Measurements from ENCODE around the gene ZNF761. TPM values are rescaled to one million over a fixed set of nuclear protein-coding genes. Genes with fewer than 3 reads are reported as not detected.
"Not testable (repeated sequence)": the region's sequence is repeated elsewhere in the genome, so short reads cannot be mapped to it uniquely, and the experiment has no call there.

ZNF761 gene
- total RNA-seq, 4 donors from 2014 or later: 6.4 to 16.1 (median 9.6) TPM

DNA sequence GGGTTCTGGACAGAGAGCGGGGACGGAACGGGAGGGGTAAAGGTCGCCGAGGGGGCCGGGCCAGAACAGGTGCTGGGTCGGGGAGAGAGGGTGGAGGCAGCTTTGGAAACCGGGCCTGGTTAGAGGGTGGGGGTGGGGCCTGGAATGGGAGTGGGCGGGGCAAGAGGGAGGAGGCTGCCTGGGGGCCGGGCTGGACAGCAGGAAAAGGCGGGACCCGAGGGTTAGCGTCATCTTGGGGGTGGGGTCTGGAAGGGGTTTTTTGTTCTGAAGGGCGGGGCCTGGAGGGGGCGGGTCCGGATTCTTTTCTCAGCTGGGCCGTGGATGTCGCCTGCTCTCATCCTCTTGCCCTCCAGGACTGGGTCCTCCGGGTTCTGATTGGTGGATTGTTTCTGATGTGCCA lies 31.5 kb downstream of the ZNF761 start:
- peaks cover 8% of the 10 kb centered on the region for H3K4me1 ChIP-seq
- H3K36me3 ChIP-seq: no peaks in the 10 kb centered on the region
- peak in 1 of 2 donors; percentile 54 for DNase-seq (ENCODE audit: low spot score in 2 of 2)
- WGBS: 10% methylated on average over 18 of the region's 19 CpGs
- H3K4me3 ChIP-seq: no peak overlapping the region
- no peak overlapping the region for H3K27ac ChIP-seq
- no peak for TF ChIP-seq POLR2AphosphoS5 (IDR thresholded peaks at IDR 0.05)
- no peak for TF ChIP-seq EP300 (IDR thresholded peaks at IDR 0.05)
- TF ChIP-seq CTCF (IDR thresholded peaks at IDR 0.05): no peak
- TF ChIP-seq POLR2A (IDR thresholded peaks at IDR 0.05): no peak
- peaks cover 7% of the 10 kb centered on the region for H3K27me3 ChIP-seq
- H3K9me3 ChIP-seq: peaks cover 11% of the 10 kb centered on the region

DNA sequence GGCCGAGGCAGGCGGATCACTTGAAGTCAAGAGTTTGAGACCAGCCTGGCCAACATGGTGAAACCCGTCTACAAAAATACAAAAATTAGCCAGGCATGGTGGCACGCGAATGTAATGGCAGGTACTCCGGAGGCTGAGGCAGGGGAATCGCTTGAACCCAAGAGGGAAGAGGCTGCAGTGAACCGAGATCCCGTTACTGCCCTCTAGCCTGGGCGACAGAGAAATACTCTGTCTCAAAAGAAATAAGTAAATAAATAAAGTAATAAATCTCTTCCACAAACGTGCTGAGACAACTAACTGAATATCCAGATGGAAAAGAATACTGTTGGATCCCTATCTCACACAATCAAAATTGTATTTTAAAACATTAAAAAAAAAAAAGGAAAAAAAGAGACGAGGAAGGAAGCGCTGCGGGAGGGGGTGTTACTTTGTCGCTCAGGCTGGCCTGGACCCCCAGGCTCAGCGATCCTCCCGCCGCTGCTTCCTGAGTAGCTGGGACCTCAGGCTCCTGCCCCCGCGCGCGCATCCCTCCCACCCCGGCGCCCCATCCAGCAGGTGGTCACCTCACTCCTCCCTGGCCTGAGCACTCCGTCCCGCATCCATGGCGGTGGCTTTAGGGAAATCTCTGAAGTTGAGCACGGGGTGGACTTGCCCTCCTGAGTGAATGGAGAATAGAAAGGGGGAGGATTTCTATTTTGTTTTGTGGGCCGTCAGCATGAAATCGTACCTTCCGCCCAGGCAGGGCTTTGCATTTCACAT lies 35.1 kb downstream of the ZNF761 start:
- TF ChIP-seq CTCF (IDR thresholded peaks at IDR 0.05) (no peak), POLR2A (IDR thresholded peaks at IDR 0.05) (no peak), POLR2AphosphoS5 (IDR thresholded peaks at IDR 0.05) (no peak)

GRCh38 chr19:53467485-53468262 lies 35.9 kb downstream of the ZNF761 start, which contains the start of gene ZNF813:
TSS of gene ZNF813 (plus strand) at chr19:53467733. CDS start at chr19:53483823, 16,090 bp downstream.
- peaks cover 6% of the 10 kb centered on the region for H3K9me3 ChIP-seq
- TF ChIP-seq POLR2A (IDR thresholded peaks at IDR 0.05) (no peak), POLR2AphosphoS5 (IDR thresholded peaks at IDR 0.05) (no peak), CTCF (IDR thresholded peaks at IDR 0.05) (no peak), EP300 (IDR thresholded peaks at IDR 0.05) (no peak)
- H3K4me1 ChIP-seq: peaks cover 11% of the 10 kb centered on the region
- H3K27me3 ChIP-seq: peaks cover 7% of the 10 kb centered on the region
- peaks cover under 1% of the 10 kb centered on the region for H3K36me3 ChIP-seq
- 0% methylated on average over 21 of the region's 55 CpGs for WGBS
- H3K27ac ChIP-seq: peak within 1 kb of the TSS; percentile 69
- peak; percentile 97 to 99 for DNase-seq (ENCODE audit: low spot score in 2 of 2)
- peak within 1 kb of the TSS; percentile 85 for H3K4me3 ChIP-seq

More for the DNA sequence above, 35.1 kb downstream of the ZNF761 start:
- Histone ChIP-seq H3K27ac (no peak overlapping the region), H3K36me3 (no peaks in the 10 kb centered on the region), H3K4me3 (peak overlapping the region; percentile 85), H3K27me3 (peaks cover 7% of the 10 kb centered on the region), H3K9me3 (peaks cover 6% of the 10 kb centered on the region), H3K4me1 (peaks cover 11% of the 10 kb centered on the region)
- WGBS: 12% methylated on average over 28 of the region's 31 CpGs
- no peak for DNase-seq (ENCODE audit: low spot score in 2 of 2)

DNA sequence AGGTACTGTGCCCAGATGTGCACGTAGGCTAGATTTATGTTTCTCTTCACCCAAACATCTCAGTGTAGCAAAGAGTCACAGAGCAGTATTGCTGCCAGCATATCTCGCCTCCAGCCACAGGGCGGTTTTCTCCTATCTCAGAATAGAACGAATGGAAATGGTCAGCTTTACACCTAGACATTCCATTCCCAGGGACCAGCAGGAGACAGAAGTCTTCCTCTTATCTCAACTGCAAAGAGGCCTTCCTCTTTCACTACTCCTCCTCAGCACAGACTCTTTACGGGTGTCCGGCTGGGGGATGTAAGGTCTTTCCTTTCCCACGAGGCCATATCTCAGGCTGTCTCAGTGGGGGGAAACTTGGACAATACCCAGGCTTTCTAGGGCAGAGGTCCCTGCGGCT lies 36.8 kb downstream of the ZNF761 start:
- H3K9me3 ChIP-seq; H3K27me3 ChIP-seq; H3K36me3 ChIP-seq; H3K27ac ChIP-seq; DNase-seq (ENCODE audit: low spot score in 2 of 2): not testable (repeated sequence)
- Histone ChIP-seq H3K4me3 (peak overlapping the region; percentile 85), H3K4me1 (peaks cover 11% of the 10 kb centered on the region)
- 40% methylated on average over 8 of the region's 8 CpGs for WGBS

GRCh38 chr19:53471916-53472315 lies 40.1 kb downstream of the ZNF761 start:
- H3K4me1 ChIP-seq: peaks cover 10% of the 10 kb centered on the region
- H3K27ac ChIP-seq: no peak overlapping the region
- H3K36me3 ChIP-seq: peaks cover 23% of the 10 kb centered on the region
- 86% methylated on average over 7 of the region's 7 CpGs for WGBS
- no peak for DNase-seq (ENCODE audit: low spot score in 2 of 2)
- peaks cover 16% of the 10 kb centered on the region for H3K9me3 ChIP-seq
- TF ChIP-seq POLR2A (IDR thresholded peaks at IDR 0.05): no peak
- no peak for TF ChIP-seq POLR2AphosphoS5 (IDR thresholded peaks at IDR 0.05)
- no peak for TF ChIP-seq CTCF (IDR thresholded peaks at IDR 0.05)
- no peak for TF ChIP-seq EP300 (IDR thresholded peaks at IDR 0.05)
- H3K4me3 ChIP-seq: no peak overlapping the region
- no peaks in the 10 kb centered on the region for H3K27me3 ChIP-seq

DNA sequence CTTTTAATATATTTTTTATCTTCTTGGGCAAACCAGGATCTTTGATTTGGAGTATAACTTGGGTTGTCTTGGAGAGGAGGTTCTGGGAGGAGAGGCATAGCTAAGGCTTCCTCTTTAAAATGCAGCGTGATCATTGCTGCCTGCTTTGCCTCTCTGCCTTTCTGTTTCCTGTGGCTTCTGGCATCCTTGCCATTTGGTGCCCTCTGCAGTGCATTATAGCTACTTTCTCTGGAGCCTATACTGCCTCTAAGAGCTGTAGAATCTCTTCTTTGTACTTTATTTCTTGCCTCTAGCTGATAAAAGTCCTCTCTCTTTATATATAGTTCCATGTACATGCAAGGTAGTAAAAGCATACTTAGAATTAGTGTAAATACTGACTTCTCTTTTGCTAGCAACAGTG lies 43.0 kb downstream of the ZNF761 start:
- WGBS: 59% methylated on average over 1 of the region's 1 CpG
- peaks cover 27% of the 10 kb centered on the region for H3K9me3 ChIP-seq
- H3K4me3 ChIP-seq; DNase-seq (ENCODE audit: low spot score in 2 of 2); H3K4me1 ChIP-seq; H3K27me3 ChIP-seq; H3K27ac ChIP-seq: not testable (repeated sequence)
- peaks cover 48% of the 10 kb centered on the region for H3K36me3 ChIP-seq

- Histone ChIP-seq H3K36me3 (peaks cover 55% of the 10 kb centered on the region), H3K9me3 (peaks cover 34% of the 10 kb centered on the region)
- H3K27ac ChIP-seq; DNase-seq (ENCODE audit: low spot score in 2 of 2); H3K4me3 ChIP-seq; H3K27me3 ChIP-seq; H3K4me1 ChIP-seq: not testable (repeated sequence)
- 83% methylated on average over 6 of the region's 6 CpGs for WGBS
Observed at GRCh38 chr19:53475470-53475869, 43.7 kb downstream of the ZNF761 start.

- Histone ChIP-seq H3K36me3 (peaks cover 69% of the 10 kb centered on the region), H3K9me3 (peaks cover 27% of the 10 kb centered on the region)
- not testable (repeated sequence) for H3K27ac ChIP-seq; DNase-seq (ENCODE audit: low spot score in 2 of 2); H3K4me1 ChIP-seq; H3K27me3 ChIP-seq; H3K4me3 ChIP-seq
- 78% methylated on average over 2 of the region's 2 CpGs for WGBS
Observed at GRCh38 chr19:53483751-53484150, 52.0 kb downstream of the ZNF761 start.
